DND-41 (cell line): ENCODE results near the gene LNX1.

Experiments used
- EZH2 ChIP-seq: IDR thresholded peaks from 3 replicates; pipeline ENCODE4 v1.6.1; 2012; ENCODE audit warnings: borderline replicate concordance, low read depth, mild to moderate bottlenecking, moderate library complexity, low read length, inconsistent platforms; ENCODE audit not compliant: severe bottlenecking
- TF ChIP-seq, protein P1 (sequence below): IDR thresholded peaks from 2 replicates; pipeline ENCODE4 v1.5.1; 2012; ENCODE audit warnings: borderline replicate concordance, low read length, moderate library complexity, mild to moderate bottlenecking; ENCODE audit not compliant: poor library complexity, severe bottlenecking; ENCODE audit errors: extremely low read depth

DNA sequence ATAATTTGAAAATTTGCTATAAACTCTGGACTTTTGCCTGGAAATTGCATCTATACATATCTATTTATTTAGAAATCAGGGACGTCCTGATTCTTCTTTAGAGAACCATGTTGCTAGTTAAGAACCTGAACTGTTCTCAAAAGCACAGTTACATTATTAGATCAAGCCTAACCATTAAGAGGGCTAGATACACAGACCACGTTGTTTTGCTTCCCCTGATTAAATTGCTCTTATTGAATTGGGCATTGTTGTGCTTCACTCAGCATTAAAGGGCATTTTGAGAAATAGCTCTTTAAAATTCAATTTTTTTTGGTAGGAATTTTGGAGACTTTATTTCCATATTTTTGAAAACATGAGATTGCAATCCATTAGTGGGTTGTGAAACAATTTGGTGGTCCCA, 169.5 kb downstream of the LNX1 start:
- TF ChIP-seq, protein P1, sequence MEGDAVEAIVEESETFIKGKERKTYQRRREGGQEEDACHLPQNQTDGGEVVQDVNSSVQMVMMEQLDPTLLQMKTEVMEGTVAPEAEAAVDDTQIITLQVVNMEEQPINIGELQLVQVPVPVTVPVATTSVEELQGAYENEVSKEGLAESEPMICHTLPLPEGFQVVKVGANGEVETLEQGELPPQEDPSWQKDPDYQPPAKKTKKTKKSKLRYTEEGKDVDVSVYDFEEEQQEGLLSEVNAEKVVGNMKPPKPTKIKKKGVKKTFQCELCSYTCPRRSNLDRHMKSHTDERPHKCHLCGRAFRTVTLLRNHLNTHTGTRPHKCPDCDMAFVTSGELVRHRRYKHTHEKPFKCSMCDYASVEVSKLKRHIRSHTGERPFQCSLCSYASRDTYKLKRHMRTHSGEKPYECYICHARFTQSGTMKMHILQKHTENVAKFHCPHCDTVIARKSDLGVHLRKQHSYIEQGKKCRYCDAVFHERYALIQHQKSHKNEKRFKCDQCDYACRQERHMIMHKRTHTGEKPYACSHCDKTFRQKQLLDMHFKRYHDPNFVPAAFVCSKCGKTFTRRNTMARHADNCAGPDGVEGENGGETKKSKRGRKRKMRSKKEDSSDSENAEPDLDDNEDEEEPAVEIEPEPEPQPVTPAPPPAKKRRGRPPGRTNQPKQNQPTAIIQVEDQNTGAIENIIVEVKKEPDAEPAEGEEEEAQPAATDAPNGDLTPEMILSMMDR = no peak
- TF ChIP-seq EZH2 = no peak
